ENCODE data around the gene PCLO. TPM values are rescaled to one million over a fixed set of nuclear protein-coding genes. Genes with fewer than 3 reads are reported as not detected.

The PCLO gene
- total RNA-seq, 6 donors from 2014 or later, result 3.0 to 19.8 (median 8.6) TPM

DNA sequence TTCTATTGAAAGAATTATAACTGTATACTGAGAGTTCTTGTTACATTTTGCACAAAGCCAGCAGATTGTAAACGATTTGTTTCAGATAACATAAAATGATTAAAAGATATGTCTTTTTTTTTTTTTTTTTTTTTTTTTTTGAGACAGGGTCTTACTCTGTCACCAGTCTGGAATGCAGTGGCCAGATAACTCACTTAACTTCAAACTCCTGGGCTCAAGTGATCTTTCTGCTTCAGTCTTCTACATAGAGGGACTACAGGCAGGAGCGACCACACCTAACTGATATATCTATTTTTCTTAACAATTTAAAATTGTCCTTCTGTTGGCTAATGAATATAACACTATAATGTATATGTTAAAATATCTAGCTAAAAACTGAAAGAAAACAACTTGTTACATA is 401.9 kb downstream of the PCLO start:
- Histone ChIP-seq H3K4me1 (no peaks in the 10 kb centered on the region), H3K4me3 (no peak overlapping the region), H3K9me3 (no peaks in the 10 kb centered on the region), H3K36me3 (no peaks in the 10 kb centered on the region), H3K27ac (no peak overlapping the region), H3K27me3 (no peaks in the 10 kb centered on the region)
- no peak for DNase-seq
- ATAC-seq (ENCODE audit: low FRiP score in 2 of 2), result no peak
- 51 to 61% methylated on average over 2 of the region's 2 CpGs for WGBS, 2 donors
- TF ChIP-seq, protein P1, sequence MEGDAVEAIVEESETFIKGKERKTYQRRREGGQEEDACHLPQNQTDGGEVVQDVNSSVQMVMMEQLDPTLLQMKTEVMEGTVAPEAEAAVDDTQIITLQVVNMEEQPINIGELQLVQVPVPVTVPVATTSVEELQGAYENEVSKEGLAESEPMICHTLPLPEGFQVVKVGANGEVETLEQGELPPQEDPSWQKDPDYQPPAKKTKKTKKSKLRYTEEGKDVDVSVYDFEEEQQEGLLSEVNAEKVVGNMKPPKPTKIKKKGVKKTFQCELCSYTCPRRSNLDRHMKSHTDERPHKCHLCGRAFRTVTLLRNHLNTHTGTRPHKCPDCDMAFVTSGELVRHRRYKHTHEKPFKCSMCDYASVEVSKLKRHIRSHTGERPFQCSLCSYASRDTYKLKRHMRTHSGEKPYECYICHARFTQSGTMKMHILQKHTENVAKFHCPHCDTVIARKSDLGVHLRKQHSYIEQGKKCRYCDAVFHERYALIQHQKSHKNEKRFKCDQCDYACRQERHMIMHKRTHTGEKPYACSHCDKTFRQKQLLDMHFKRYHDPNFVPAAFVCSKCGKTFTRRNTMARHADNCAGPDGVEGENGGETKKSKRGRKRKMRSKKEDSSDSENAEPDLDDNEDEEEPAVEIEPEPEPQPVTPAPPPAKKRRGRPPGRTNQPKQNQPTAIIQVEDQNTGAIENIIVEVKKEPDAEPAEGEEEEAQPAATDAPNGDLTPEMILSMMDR (IDR thresholded peaks at IDR 0.05), result no peak
- no peak for TF ChIP-seq POLR2A (IDR thresholded peaks at IDR 0.05)
- TF ChIP-seq EP300 (IDR thresholded peaks at IDR 0.05), result no peak
- TF ChIP-seq POLR2AphosphoS5 (IDR thresholded peaks at IDR 0.05), result no peak

DNA sequence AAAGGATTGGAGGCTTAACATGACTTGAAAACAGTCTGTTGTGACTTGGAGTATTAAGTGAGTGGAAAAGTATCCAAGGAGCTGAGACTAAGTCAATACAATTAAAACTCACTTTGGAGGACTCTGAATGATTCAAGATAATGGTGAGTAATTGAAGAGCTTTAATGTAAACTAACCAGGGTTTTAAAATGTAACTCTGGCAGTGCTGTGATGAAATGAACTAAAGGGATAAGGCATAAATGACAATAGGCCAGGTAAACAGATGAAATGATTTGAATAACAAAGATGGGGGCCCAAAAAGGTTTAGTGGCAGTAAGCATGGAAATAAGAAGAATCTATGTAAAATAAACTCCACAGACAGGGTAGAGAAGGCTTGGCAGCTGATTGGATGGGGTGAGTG is 402.6 kb downstream of the PCLO start:
- H3K9me3 ChIP-seq, result no peaks in the 10 kb centered on the region
- TF ChIP-seq EP300 (IDR thresholded peaks at IDR 0.05), result no peak
- no peak for TF ChIP-seq POLR2A (IDR thresholded peaks at IDR 0.05)
- no peak for TF ChIP-seq POLR2AphosphoS5 (IDR thresholded peaks at IDR 0.05)
- TF ChIP-seq, protein P1 (IDR thresholded peaks at IDR 0.05), result no peak
- H3K27ac ChIP-seq, result no peak overlapping the region
- ATAC-seq (ENCODE audit: low FRiP score in 2 of 2) (no peak), DNase-seq (no peak)
- no peaks in the 10 kb centered on the region for H3K36me3 ChIP-seq
- no peak overlapping the region for H3K4me3 ChIP-seq
- no peaks in the 10 kb centered on the region for H3K27me3 ChIP-seq
- H3K4me1 ChIP-seq, result no peaks in the 10 kb centered on the region

DNA sequence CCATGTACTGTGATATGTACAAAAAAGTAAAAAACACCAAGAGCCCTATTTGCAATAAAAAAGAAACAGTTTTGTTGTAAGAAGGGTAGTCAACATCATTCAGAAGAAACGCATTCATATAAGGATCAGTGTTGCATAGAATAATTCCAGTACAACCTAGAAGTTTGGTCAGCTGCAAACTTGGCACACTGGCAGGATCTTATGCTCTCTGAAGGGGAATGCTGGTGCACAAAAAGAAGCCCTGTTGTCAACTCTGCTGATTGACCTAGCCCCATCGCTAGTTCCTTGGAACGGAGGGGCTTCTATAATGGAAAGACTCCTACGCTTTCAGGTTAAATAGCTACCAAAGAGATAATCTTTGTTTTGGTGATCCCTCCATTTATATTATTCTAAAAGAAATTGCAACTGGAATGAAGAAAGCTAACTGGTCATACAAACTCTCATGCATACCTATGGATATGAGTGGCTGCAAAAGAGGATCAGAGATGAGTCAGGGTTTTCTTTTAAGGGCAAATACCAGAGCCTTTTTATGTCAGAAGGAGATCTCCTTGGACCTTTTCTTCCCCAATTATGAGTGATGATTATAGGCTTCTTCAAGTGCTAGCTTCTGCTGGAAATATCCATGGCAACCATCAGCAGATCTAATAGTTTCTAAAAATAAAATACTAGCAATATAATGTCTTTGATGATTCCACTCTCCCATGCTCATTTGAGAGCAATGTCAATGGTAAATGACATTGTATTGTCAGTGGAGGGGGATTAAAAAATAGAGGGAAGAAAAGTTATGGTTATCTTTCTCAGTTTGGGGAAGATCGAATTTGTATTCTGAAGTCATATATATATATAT is 406.8 kb downstream of the PCLO start:
- WGBS, 2 donors, result 86 to 97% methylated on average over 5 of the region's 5 CpGs
- TF ChIP-seq POLR2AphosphoS5 (IDR thresholded peaks at IDR 0.05), result no peak
- no peak for TF ChIP-seq EP300 (IDR thresholded peaks at IDR 0.05)
- TF ChIP-seq, protein P1 (IDR thresholded peaks at IDR 0.05), result no peak
- TF ChIP-seq POLR2A (IDR thresholded peaks at IDR 0.05), result no peak
- no peaks in the 10 kb centered on the region for H3K9me3 ChIP-seq
- H3K4me3 ChIP-seq, result no peak overlapping the region
- no peaks in the 10 kb centered on the region for H3K36me3 ChIP-seq
- H3K27ac ChIP-seq, result no peak overlapping the region
- no peaks in the 10 kb centered on the region for H3K27me3 ChIP-seq
- ATAC-seq (ENCODE audit: low FRiP score in 2 of 2) (no peak), DNase-seq (no peak)
- H3K4me1 ChIP-seq, result no peaks in the 10 kb centered on the region

DNA sequence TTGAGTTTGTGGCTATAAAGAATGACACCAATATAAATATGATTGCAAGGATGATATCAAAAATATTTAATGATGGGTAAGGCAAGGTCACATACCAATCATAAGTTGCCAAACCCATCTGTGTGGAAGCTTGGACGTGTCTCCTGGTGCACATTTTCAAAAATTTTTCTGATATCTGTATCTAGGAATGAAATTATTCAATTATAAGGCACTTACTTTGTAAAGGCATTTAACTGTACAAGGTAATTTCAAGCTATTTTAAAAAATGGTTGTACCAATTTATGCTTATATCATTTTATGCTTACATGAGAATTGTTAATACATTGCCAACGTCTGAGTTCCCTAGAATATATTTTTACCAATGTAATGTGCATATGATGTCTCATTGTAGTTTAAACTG is 412.7 kb downstream of the PCLO start:
- H3K36me3 ChIP-seq, result no peaks in the 10 kb centered on the region

More for the DNA sequence above, 412.7 kb downstream of the PCLO start:
- Histone ChIP-seq H3K27me3 (no peaks in the 10 kb centered on the region), H3K27ac (no peak overlapping the region), H3K4me1 (no peaks in the 10 kb centered on the region), H3K9me3 (no peaks in the 10 kb centered on the region), H3K4me3 (no peak overlapping the region)
- 67 to 77% methylated on average over 2 of the region's 2 CpGs for WGBS, 2 donors
- TF ChIP-seq EP300 (IDR thresholded peaks at IDR 0.05) (no peak), POLR2A (IDR thresholded peaks at IDR 0.05) (no peak), POLR2AphosphoS5 (IDR thresholded peaks at IDR 0.05) (no peak)
- TF ChIP-seq, protein P1 (IDR thresholded peaks at IDR 0.05), result no peak
- ATAC-seq (ENCODE audit: low FRiP score in 2 of 2) (no peak), DNase-seq (no peak)
